Left cardiac atrium (tissue), 4 donors: ENCODE data around the gene ANKMY1. TPM values are rescaled to one million over a fixed set of nuclear protein-coding genes. Genes with fewer than 3 reads are reported as not detected.
"Not testable (repeated sequence)": the region's sequence is repeated elsewhere in the genome, so short reads cannot be mapped to it uniquely, and the experiment has no call there.

Experiments
- ATAC-seq, 2 donors: fragments of 200-7000 bp; cut with Tn5 transposase; one replicate each; pipeline ENCODE4 v1.9.1; 2020; ENCODE audit warnings: mild to moderate bottlenecking in 2 of 2, moderate library complexity in 2 of 2
- DNase-seq: peaks from one replicate; pipeline ENCODE4 v3.0.0-alpha.2; 2020
- intact Hi-C, 2 donors: fragments of 100-400 bp; cut with DNase I; formaldehyde crosslinking; loops; one replicate each; pipeline versions ENCODE4 v1.14.1 to v1.15.1; 2022 to 2023
- total RNA-seq, 2 donors: library from RNA; stranded (reverse); fragmentation: NEBNext Ultra II Directional; extraction: Animal tissue kit (Norgen Biotek cat#: 25700); gene quantifications; one replicate each; pipeline ENCODE4 v1.2.1, GENCODE V29; 2021
- donor health status: DM: no; HTN: yes; CAD: no.
- donor health status: DM: no; HTN: yes; CAD: no; lungs with severe emphysema.
- donor health status: DM: yes; HTN: yes; CAD: no.
- donor health status: Dilated cardiomyopathy.

The ANKMY1 gene
- total RNA-seq, 2 donors from 2014 or later, result 4.9 to 8.1 TPM

GRCh38 chr2:240500561-240501423 lies 57.0 kb downstream of the ANKMY1 start:
- DNase-seq, result no peak
- intact Hi-C loops, result no loop called here
- no peak for ATAC-seq

GRCh38 chr2:240499309-240500301 lies 58.2 kb downstream of the ANKMY1 start:
- DNase-seq (no peak), ATAC-seq (no peak)
- intact Hi-C loops, result no loop called here

GRCh38 chr2:240498958-240499260 lies 58.9 kb downstream of the ANKMY1 start:
- no peak for ATAC-seq

GRCh38 chr2:240498171-240498957 lies 59.4 kb downstream of the ANKMY1 start:
- DNase-seq (no peak), ATAC-seq (no peak)
- intact Hi-C loops, result no loop called here

More at GRCh38 chr2:240498958-240499260, 58.9 kb downstream of the ANKMY1 start:
- intact Hi-C loops, result no loop called here
- no peak for DNase-seq

GRCh38 chr2:240497082-240497481 lies 60.7 kb downstream of the ANKMY1 start:
- DNase-seq, intact Hi-C loops, ATAC-seq: not testable (repeated sequence)

GRCh38 chr2:240494942-240495341 lies 62.8 kb downstream of the ANKMY1 start:
- DNase-seq, ATAC-seq, intact Hi-C loops: not testable (repeated sequence)

GRCh38 chr2:240494194-240494793 lies 63.5 kb downstream of the ANKMY1 start:
- no peak for DNase-seq
- intact Hi-C loops, result no loop called here
- no peak for ATAC-seq

- ATAC-seq (no peak), DNase-seq (no peak)
- intact Hi-C loops, result no loop called here
These were observed 66.3 kb downstream of the ANKMY1 start for GRCh38 chr2:240491483-240491882.

- intact Hi-C loops, result no loop called here
- ATAC-seq (no peak), DNase-seq (no peak)
These were observed 75.6 kb downstream of the ANKMY1 start for GRCh38 chr2:240482141-240482540.

- ATAC-seq (no peak), DNase-seq (no peak)
These were observed 76.1 kb downstream of the ANKMY1 start for GRCh38 chr2:240481720-240482119.

GRCh38 chr2:240480834-240481623 lies 76.8 kb downstream of the ANKMY1 start:
- DNase-seq (no peak), ATAC-seq (no peak)
- intact Hi-C loops, result no loop called here

More at GRCh38 chr2:240481720-240482119, 76.1 kb downstream of the ANKMY1 start:
- intact Hi-C loops, result no loop called here

- no peak for ATAC-seq
These were observed 78.7 kb downstream of the ANKMY1 start for GRCh38 chr2:240479111-240479501.

GRCh38 chr2:240478346-240479110 lies 79.3 kb downstream of the ANKMY1 start:
- DNase-seq (no peak), ATAC-seq (no peak)
- intact Hi-C loops, result no loop called here

More at GRCh38 chr2:240479111-240479501, 78.7 kb downstream of the ANKMY1 start:
- intact Hi-C loops, result no loop called here
- no peak for DNase-seq

- intact Hi-C loops, result no loop called here
- DNase-seq (no peak), ATAC-seq (no peak)
These were observed 79.9 kb downstream of the ANKMY1 start for GRCh38 chr2:240477916-240478315.

GRCh38 chr2:240473211-240473610 lies 84.6 kb downstream of the ANKMY1 start:
- intact Hi-C loops, result no loop called here
- no peak for ATAC-seq
- DNase-seq, result no peak

GRCh38 chr2:240472078-240472790 lies 85.6 kb downstream of the ANKMY1 start:
- intact Hi-C loops, result no loop called here
- DNase-seq (no peak), ATAC-seq (no peak)

GRCh38 chr2:240469740-240470139 lies 88.0 kb downstream of the ANKMY1 start:
- no peak for ATAC-seq
- DNase-seq, result no peak
- intact Hi-C loops, result no loop called here
